GM12891 (cell line): ENCODE results near the gene LMO1.

Source experiments
- PAX5 ChIP-seq: IDR thresholded peaks from 2 replicates; pipeline ENCODE4 v1.6.1; 2011; ENCODE audit warnings: low read length, moderate library complexity, mild to moderate bottlenecking; ENCODE audit not compliant: insufficient read depth, severe bottlenecking
- POLR2A ChIP-seq: IDR thresholded peaks from 2 replicates; pipeline ENCODE4 v1.6.1; 2011; ENCODE audit warnings: low read depth, low read length, control low read depth
- POLR2AphosphoS5 ChIP-seq: IDR thresholded peaks from 2 replicates; pipeline ENCODE4 v1.6.1; 2011; ENCODE audit warnings: low read depth, low read length, control low read depth
- SPI1 ChIP-seq: IDR thresholded peaks from 2 replicates; pipeline ENCODE4 v1.6.1; 2011; ENCODE audit warnings: low read depth, low read length, control low read depth
- TAF1 ChIP-seq: IDR thresholded peaks from 2 replicates; pipeline ENCODE4 v1.6.1; 2011; ENCODE audit warnings: low read depth, low read length, control low read depth

DNA sequence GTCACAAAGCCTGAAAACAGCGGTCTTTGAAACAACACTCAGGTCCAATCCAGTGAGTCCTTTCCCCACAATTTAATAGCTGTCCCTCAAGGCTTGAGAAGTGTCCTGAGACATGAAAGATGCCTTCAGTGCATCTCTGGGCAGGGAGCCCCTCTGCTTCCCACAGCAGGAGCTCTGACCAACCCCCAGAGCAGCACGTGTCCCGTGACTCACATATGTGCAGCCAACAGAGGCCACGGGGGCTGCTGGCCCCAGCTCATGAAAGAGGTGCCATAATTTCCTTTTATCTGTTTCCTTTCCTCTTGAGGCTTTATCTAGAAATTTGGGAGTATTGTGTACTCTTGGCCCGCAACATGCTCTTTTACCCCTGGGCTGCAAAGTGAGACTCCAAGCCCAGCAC is 33.2 kb upstream of the LMO1 start:
- TF ChIP-seq POLR2A (no peak), POLR2AphosphoS5 (no peak), TAF1 (no peak), PAX5 (no peak), SPI1 (no peak)
